Testis (tissue), 2 donors: Measurements from ENCODE around the gene ATP11A.

Experiments
- CTCF ChIP-seq, 3 experiments: fragments of 450-650 bp in 2 of 3; fragments of 200-600 bp in 1 of 3; sonication (generic) in 1 of 3; IDR thresholded peaks; one replicate each; pipeline ENCODE4 v1.5.1; 2016 to 2019; ENCODE audit warnings: antibody characterized with exemption in 3 of 3, mild to moderate bottlenecking in 2 of 3, moderate library complexity in 1 of 3
- POLR2A ChIP-seq: fragments of 450-650 bp; IDR thresholded peaks from one replicate; pipeline ENCODE4 v1.6.1; 2017; ENCODE audit warnings: antibody characterized with exemption, mild to moderate bottlenecking, moderate library complexity

GRCh38 chr13:112711528-112712265, 21.9 kb downstream of the ATP11A start:
- TF ChIP-seq CTCF (IDR thresholded peaks at IDR 0.05) (peak in 1 of 3 experiments; percentile 14), POLR2A (no peak)
